Panc1 (cell line): ENCODE data around the gene SPIRE1.

Experiments used
- CTCF ChIP-seq: fragments of 450-650 bp; IDR thresholded peaks from 2 replicates; pipeline ENCODE4 v1.5.1; 2017; ENCODE audit warnings: mild to moderate bottlenecking
- POLR2AphosphoS5 ChIP-seq: IDR thresholded peaks from 2 replicates; pipeline ENCODE4 v1.6.1; 2012; ENCODE audit warnings: mild to moderate bottlenecking, low read depth, low read length, moderate library complexity
- REST ChIP-seq, 2 experiments: IDR thresholded peaks; 2 replicates each; pipeline ENCODE4 v1.6.1; 2011 to 2012; ENCODE audit warnings: low read depth in 2 of 2, control low read depth in 1 of 2, low read length in 1 of 2, mild to moderate bottlenecking in 1 of 2, moderate library complexity in 1 of 2; ENCODE audit not compliant: insufficient read depth in 1 of 2
- SIN3A ChIP-seq: IDR thresholded peaks from 2 replicates; pipeline ENCODE4 v1.6.1; 2012; ENCODE audit warnings: low read depth, mild to moderate bottlenecking, low read length, moderate library complexity, borderline replicate concordance; ENCODE audit not compliant: insufficient read depth
- TCF7L2 ChIP-seq: IDR thresholded peaks from 2 replicates; pipeline ENCODE4 v1.6.1; 2011; ENCODE audit warnings: mild to moderate bottlenecking, low read depth, low read length, inconsistent platforms

GRCh38 chr18:12434541-12434929, 223.4 kb downstream of the SPIRE1 start:
- no peak for TF ChIP-seq CTCF
- TF ChIP-seq POLR2AphosphoS5: no peak
- TF ChIP-seq REST (IDR thresholded peaks at IDR 0.05; ENCODE audit: insufficient read depth in 1 of 2, low read depth in 2 of 2, low read length in 1 of 2): no peak
- TF ChIP-seq TCF7L2: no peak
- TF ChIP-seq SIN3A: no peak
